Thoracic aorta (tissue), 2 donors: ENCODE data around the gene ZMIZ1. TPM values are rescaled to one million over a fixed set of nuclear protein-coding genes. Genes with fewer than 3 reads are reported as not detected.
A peak's percentile ranks its signal among the peaks of the same experiment; 100 is the strongest.
"Not testable (repeated sequence)": the region's sequence is repeated elsewhere in the genome, so short reads cannot be mapped to it uniquely, and the experiment has no call there.

Experiments
- ATAC-seq: fragments of 150-250 bp; one replicate; pipeline ENCODE4 v1.8.0; 2017; ENCODE audit warnings: low read depth; ENCODE audit not compliant: insufficient number of reproducible peaks, low FRiP score
- DNase-seq: peaks from one replicate; pipeline ENCODE4 v3.0.0-alpha.2; 2020; ENCODE audit warnings: low spot score
- H3K27ac ChIP-seq, 2 donors: fragments of 200-600 bp; sonication (generic); 1 replicate in 1 of 2; 2 replicates in 1 of 2; pipeline ENCODE4 v1.5.1; 2016; ENCODE audit warnings: mild to moderate bottlenecking in 2 of 2, moderate library complexity in 2 of 2
- H3K27me3 ChIP-seq: fragments of 200-600 bp; sonication (generic); replicated peaks from 2 replicates; pipeline ENCODE4 v1.6.0; 2016; ENCODE audit warnings: mild to moderate bottlenecking; ENCODE audit not compliant: insufficient read depth
- H3K36me3 ChIP-seq: fragments of 200-600 bp; sonication (generic); one replicate; pipeline ENCODE4 v1.5.1; 2016
- H3K4me1 ChIP-seq, 2 donors: fragments of 200-600 bp; sonication (generic); 1 replicate in 1 of 2; 2 replicates in 1 of 2; pipeline versions ENCODE4 v1.5.1 to v1.6.0; 2016; ENCODE audit warnings: low read depth in 2 of 2, mild to moderate bottlenecking in 1 of 2; ENCODE audit not compliant: control insufficient read depth in 1 of 2
- H3K4me3 ChIP-seq: fragments of 200-600 bp; sonication (generic); 2 replicates; pipeline ENCODE4 v1.5.1; 2016; ENCODE audit warnings: mild to moderate bottlenecking
- H3K9me3 ChIP-seq: fragments of 200-600 bp; sonication (generic); 2 replicates; pipeline ENCODE4 v1.5.1; 2016
- CTCF ChIP-seq: fragments of 200-600 bp; sonication (generic); IDR thresholded peaks from one replicate; pipeline ENCODE4 v1.5.1; 2019; ENCODE audit warnings: antibody characterized with exemption
- total RNA-seq, 2 donors: library from RNA; depleted of rRNA; stranded (reverse); fragments of >200 nt; gene quantifications; one replicate each; pipeline versions ENCODE4 v1.1.0 to v1.2.3, GENCODE V29; 2016

Gene ZMIZ1
- total RNA-seq, 2 donors from 2014 or later: 57.8 to 81.6 TPM

- peak overlapping the region; percentile 35 for H3K4me3 ChIP-seq
- no peaks in the 10 kb centered on the region for H3K27me3 ChIP-seq
- peaks cover 21 to 38% of the 10 kb centered on the region in 2 donors for H3K4me1 ChIP-seq
- no peaks in the 10 kb centered on the region for H3K9me3 ChIP-seq
- no peak for TF ChIP-seq CTCF
- no peak for ATAC-seq
- no peak for DNase-seq
- peaks cover 9% of the 10 kb centered on the region for H3K36me3 ChIP-seq
- peak overlapping the region; percentile 68 to 70 for H3K27ac ChIP-seq
Observed at GRCh38 chr10:79275431-79275851, 206.7 kb downstream of the ZMIZ1 start.

GRCh38 chr10:79277579-79278269 is 209.0 kb downstream of the ZMIZ1 start:
- no peak for TF ChIP-seq CTCF
- Histone ChIP-seq H3K9me3 (no peaks in the 10 kb centered on the region), H3K27ac (no peak overlapping the region), H3K4me3 (no peak overlapping the region), H3K36me3 (peaks cover 12% of the 10 kb centered on the region), H3K27me3 (no peaks in the 10 kb centered on the region), H3K4me1 (peaks cover 21 to 35% of the 10 kb centered on the region in 2 donors)
- DNase-seq: no peak
- no peak for ATAC-seq

- not testable (repeated sequence) for ATAC-seq, H3K27ac ChIP-seq, H3K27me3 ChIP-seq, DNase-seq, H3K4me3 ChIP-seq, H3K9me3 ChIP-seq
- Histone ChIP-seq H3K36me3 (peaks cover 12% of the 10 kb centered on the region), H3K4me1 (peaks cover 15 to 22% of the 10 kb centered on the region in 2 donors)
Observed at GRCh38 chr10:79279047-79279446, 210.3 kb downstream of the ZMIZ1 start.

GRCh38 chr10:79280956-79281355 is 212.2 kb downstream of the ZMIZ1 start:
- no peak overlapping the region for H3K4me3 ChIP-seq
- no peak overlapping the region for H3K27ac ChIP-seq
- no peaks in the 10 kb centered on the region for H3K27me3 ChIP-seq
- DNase-seq: no peak
- no peak for ATAC-seq
- H3K36me3 ChIP-seq: peaks cover 12% of the 10 kb centered on the region
- no peaks in the 10 kb centered on the region for H3K9me3 ChIP-seq
- no peak for TF ChIP-seq CTCF
- peaks cover 5 to 11% of the 10 kb centered on the region in 2 donors for H3K4me1 ChIP-seq

- Histone ChIP-seq H3K36me3 (peaks cover 11% of the 10 kb centered on the region), H3K9me3 (no peaks in the 10 kb centered on the region), H3K27ac (no peak overlapping the region), H3K4me3 (no peak overlapping the region), H3K27me3 (no peaks in the 10 kb centered on the region), H3K4me1 (peaks cover 15 to 22% of the 10 kb centered on the region in 2 donors)
- no peak for ATAC-seq
- DNase-seq: no peak
- TF ChIP-seq CTCF: no peak
Observed at GRCh38 chr10:79282388-79282787, 213.6 kb downstream of the ZMIZ1 start.

- Histone ChIP-seq H3K27ac (no peak overlapping the region), H3K27me3 (no peaks in the 10 kb centered on the region), H3K4me1 (peaks cover 15 to 22% of the 10 kb centered on the region in 2 donors), H3K36me3 (peaks cover 3% of the 10 kb centered on the region), H3K9me3 (no peaks in the 10 kb centered on the region), H3K4me3 (no peak overlapping the region)
- TF ChIP-seq CTCF: no peak
- ATAC-seq (no peak), DNase-seq (no peak)
Observed at GRCh38 chr10:79283616-79284015, 214.8 kb downstream of the ZMIZ1 start.
